ENCODE results near the gene OR56B4.

OR56B4 gene

GRCh38 chr11:6151117-6151516 lies 43.6 kb downstream of the OR56B4 start:
- DNase-seq (ENCODE audit: low read depth) = no peak

DNA sequence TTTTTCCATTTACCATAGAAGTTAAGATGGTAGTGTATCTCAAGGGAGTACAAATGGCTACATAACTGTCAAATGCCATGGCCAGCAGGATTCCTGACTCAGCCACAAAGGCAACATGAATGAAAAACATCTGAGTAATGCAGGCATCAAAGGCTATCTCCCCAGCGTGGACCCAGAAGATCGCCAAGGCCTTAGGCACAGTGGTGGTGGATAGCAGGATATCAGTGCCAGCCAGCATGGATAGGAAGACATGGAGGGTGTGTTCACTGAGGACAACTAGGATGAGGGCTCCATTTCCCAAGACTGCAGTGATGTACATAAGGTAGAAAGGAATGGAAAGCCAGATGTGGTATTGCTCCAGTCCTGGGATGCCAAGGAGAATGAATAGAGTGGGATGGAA lies 44.6 kb downstream of the OR56B4 start:
- DNase-seq (ENCODE audit: low read depth) = no peak

DNA sequence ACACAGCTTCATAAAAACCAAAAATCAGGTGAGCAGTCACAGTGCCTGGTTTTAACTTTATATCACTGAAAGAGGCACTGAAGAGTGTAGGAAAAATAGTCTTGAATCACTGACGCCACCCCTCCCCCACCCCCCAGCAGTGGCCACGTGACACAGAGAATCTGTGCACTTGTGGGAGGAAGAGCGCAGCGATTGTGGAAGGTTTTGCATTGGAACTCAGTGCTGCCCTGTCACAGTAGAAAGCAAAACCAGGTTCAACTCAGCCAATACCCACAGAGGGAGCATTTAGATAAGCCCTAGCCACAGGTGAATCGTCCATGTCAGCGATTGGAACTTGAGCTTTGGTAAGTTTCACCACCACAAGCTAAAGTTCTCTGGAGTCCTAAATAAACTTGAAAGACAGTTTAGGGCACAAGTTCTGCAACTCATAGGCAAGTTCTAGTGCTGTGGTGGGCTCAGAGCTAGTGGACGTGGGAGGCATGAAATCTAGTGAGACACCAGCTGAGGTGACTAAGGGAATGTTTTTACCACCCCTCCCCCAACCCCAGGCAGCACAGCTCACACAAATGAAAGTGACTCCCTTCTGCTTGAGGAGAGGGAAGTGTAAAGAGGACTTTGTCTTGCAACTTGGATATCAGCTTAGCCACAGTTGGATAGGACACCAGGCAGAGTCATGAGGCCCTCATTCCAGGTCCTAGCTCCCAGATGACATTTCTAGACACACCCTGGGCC lies 49.3 kb downstream of the OR56B4 start:
- DNase-seq (ENCODE audit: low read depth) = no peak

Data from ELR (cell line).